ENCODE data around the gene SLC10A6.

Gene SLC10A6

GRCh38 chr4:86816501-86817273, 32.5 kb downstream of the SLC10A6 start:
- H3K27me3 ChIP-seq (ENCODE audit: control insufficient read depth, insufficient read depth, low read length), result no peaks in the 10 kb centered on the region
- H3K36me3 ChIP-seq (ENCODE audit: control insufficient read depth, insufficient read depth, low read length), result no peaks in the 10 kb centered on the region
- no peak overlapping the region for H3K27ac ChIP-seq (ENCODE audit: low read depth, low read length)
- H3K4me1 ChIP-seq (ENCODE audit: control insufficient read depth, insufficient read depth, low read length), result no peaks in the 10 kb centered on the region
- H3K4me3 ChIP-seq (ENCODE audit: low read length), result no peak overlapping the region
- H3K9ac ChIP-seq (ENCODE audit: low read length), result no peak overlapping the region

- no peak overlapping the region for H3K27ac ChIP-seq (ENCODE audit: low read depth, low read length)
- H3K4me1 ChIP-seq (ENCODE audit: control insufficient read depth, insufficient read depth, low read length), result no peaks in the 10 kb centered on the region
- no peaks in the 10 kb centered on the region for H3K36me3 ChIP-seq (ENCODE audit: control insufficient read depth, insufficient read depth, low read length)
- no peak overlapping the region for H3K4me3 ChIP-seq (ENCODE audit: low read length)
- H3K27me3 ChIP-seq (ENCODE audit: control insufficient read depth, insufficient read depth, low read length), result no peaks in the 10 kb centered on the region
- H3K9ac ChIP-seq (ENCODE audit: low read length), result no peak overlapping the region
These were observed 33.5 kb downstream of the SLC10A6 start for GRCh38 chr4:86815653-86816052.

GRCh38 chr4:86810847-86811246, 38.3 kb downstream of the SLC10A6 start:
- no peak overlapping the region for H3K27ac ChIP-seq (ENCODE audit: low read depth, low read length)
- no peak overlapping the region for H3K4me3 ChIP-seq (ENCODE audit: low read length)
- H3K4me1 ChIP-seq (ENCODE audit: control insufficient read depth, insufficient read depth, low read length), result no peaks in the 10 kb centered on the region
- H3K9ac ChIP-seq (ENCODE audit: low read length), result no peak overlapping the region
- no peaks in the 10 kb centered on the region for H3K36me3 ChIP-seq (ENCODE audit: control insufficient read depth, insufficient read depth, low read length)
- no peaks in the 10 kb centered on the region for H3K27me3 ChIP-seq (ENCODE audit: control insufficient read depth, insufficient read depth, low read length)

- Histone ChIP-seq H3K27me3 (ENCODE audit: control insufficient read depth, insufficient read depth, low read length) (no peaks in the 10 kb centered on the region), H3K36me3 (ENCODE audit: control insufficient read depth, insufficient read depth, low read length) (no peaks in the 10 kb centered on the region), H3K9ac (ENCODE audit: low read length) (no peak overlapping the region), H3K4me1 (ENCODE audit: control insufficient read depth, insufficient read depth, low read length) (no peaks in the 10 kb centered on the region), H3K27ac (ENCODE audit: low read depth, low read length) (no peak overlapping the region), H3K4me3 (ENCODE audit: low read length) (no peak overlapping the region)
These were observed 39.4 kb downstream of the SLC10A6 start for GRCh38 chr4:86809809-86810208.

- H3K4me3 ChIP-seq (ENCODE audit: low read length), result no peak overlapping the region
- no peaks in the 10 kb centered on the region for H3K27me3 ChIP-seq (ENCODE audit: control insufficient read depth, insufficient read depth, low read length)
- H3K9ac ChIP-seq (ENCODE audit: low read length), result no peak overlapping the region
- no peaks in the 10 kb centered on the region for H3K4me1 ChIP-seq (ENCODE audit: control insufficient read depth, insufficient read depth, low read length)
- no peak overlapping the region for H3K27ac ChIP-seq (ENCODE audit: low read depth, low read length)
- H3K36me3 ChIP-seq (ENCODE audit: control insufficient read depth, insufficient read depth, low read length), result no peaks in the 10 kb centered on the region
These were observed 58.1 kb downstream of the SLC10A6 start for GRCh38 chr4:86791126-86791525.

- Histone ChIP-seq H3K4me3 (ENCODE audit: low read length) (no peak overlapping the region), H3K27ac (ENCODE audit: low read depth, low read length) (no peak overlapping the region), H3K36me3 (ENCODE audit: control insufficient read depth, insufficient read depth, low read length) (no peaks in the 10 kb centered on the region), H3K27me3 (ENCODE audit: control insufficient read depth, insufficient read depth, low read length) (no peaks in the 10 kb centered on the region), H3K9ac (ENCODE audit: low read length) (no peak overlapping the region), H3K4me1 (ENCODE audit: control insufficient read depth, insufficient read depth, low read length) (no peaks in the 10 kb centered on the region)
These were observed 60.4 kb downstream of the SLC10A6 start for GRCh38 chr4:86788826-86789225.

GRCh38 chr4:86778175-86778574, 71.0 kb downstream of the SLC10A6 start:
- H3K4me1 ChIP-seq (ENCODE audit: control insufficient read depth, insufficient read depth, low read length), result no peaks in the 10 kb centered on the region
- H3K36me3 ChIP-seq (ENCODE audit: control insufficient read depth, insufficient read depth, low read length), result no peaks in the 10 kb centered on the region
- no peak overlapping the region for H3K9ac ChIP-seq (ENCODE audit: low read length)
- H3K27ac ChIP-seq (ENCODE audit: low read depth, low read length), result no peak overlapping the region
- H3K27me3 ChIP-seq (ENCODE audit: control insufficient read depth, insufficient read depth, low read length), result no peaks in the 10 kb centered on the region
- H3K4me3 ChIP-seq (ENCODE audit: low read length), result no peak overlapping the region

GRCh38 chr4:86775061-86775460, 74.1 kb downstream of the SLC10A6 start:
- H3K4me3 ChIP-seq (ENCODE audit: low read length), result no peak overlapping the region
- H3K27ac ChIP-seq (ENCODE audit: low read depth, low read length), result no peak overlapping the region
- H3K9ac ChIP-seq (ENCODE audit: low read length), result no peak overlapping the region
- no peaks in the 10 kb centered on the region for H3K4me1 ChIP-seq (ENCODE audit: control insufficient read depth, insufficient read depth, low read length)
- no peaks in the 10 kb centered on the region for H3K36me3 ChIP-seq (ENCODE audit: control insufficient read depth, insufficient read depth, low read length)
- H3K27me3 ChIP-seq (ENCODE audit: control insufficient read depth, insufficient read depth, low read length), result no peaks in the 10 kb centered on the region

Data from rectal smooth muscle tissue (tissue), 1 donor.